ENCODE results near the gene EEF1B2. TPM values are rescaled to one million over a fixed set of nuclear protein-coding genes. Genes with fewer than 3 reads are reported as not detected.

Gene EEF1B2
- total and polyA plus RNA-seq, 2 of the 13 experiments (the other 11 are each of a cell fraction or from before 2014, with no cell fraction given), result 1,284 to 1,731 TPM

- TF ChIP-seq ZBTB37 (CRISPR knock-in tag; IDR thresholded peaks at IDR 0.05) (no peak), ZC3H13 (CRISPR knock-in tag; IDR thresholded peaks at IDR 0.05) (no peak), NR2C2 (CRISPR knock-in tag; IDR thresholded peaks at IDR 0.05; ENCODE audit: borderline replicate concordance) (no peak), PAF1 (CRISPR knock-in tag; IDR thresholded peaks at IDR 0.05) (peak; percentile 74; the same call in 1 of the 2 replicates), ARID5B (CRISPR knock-in tag; IDR thresholded peaks at IDR 0.05) (no peak), JDP2 (CRISPR knock-in tag; IDR thresholded peaks at IDR 0.05; ENCODE audit: borderline replicate concordance) (no peak), UBTF (CRISPR knock-in tag; IDR thresholded peaks at IDR 0.05) (no peak), TCF12 (IDR thresholded peaks at IDR 0.05) (no peak), TCF12 (CRISPR knock-in tag; IDR thresholded peaks at IDR 0.05) (no peak), E2F5 (CRISPR knock-in tag; conservative IDR thresholded peaks at IDR 0.05) (no peak), KIAA2018 (CRISPR knock-in tag; IDR thresholded peaks at IDR 0.05; ENCODE audit: borderline replicate concordance) (no peak), TCF7 (IDR thresholded peaks at IDR 0.05; ENCODE audit: low read depth) (no peak)
Measured at GRCh38 chr2:206163251-206163880, 3.7 kb downstream of the EEF1B2 start (continued).
